Stimulated activated CD4-positive, alpha-beta T cell treated with anti-CD3 and anti-CD28 coated beads, Interleukin-15, amount 100 ng/mL, for 1 hour (primary cell): ENCODE results near the gene WAS.
A peak's percentile ranks its signal among the peaks of the same experiment; 100 is the strongest.

ENCODE experiments used
- DNase-seq, 2 donors: peaks; one replicate each; pipeline ENCODE4 v3.0.0-alpha.2; 2020; ENCODE audit warnings: low read depth in 1 of 2, low spot score in 1 of 2

The WAS gene

DNA sequence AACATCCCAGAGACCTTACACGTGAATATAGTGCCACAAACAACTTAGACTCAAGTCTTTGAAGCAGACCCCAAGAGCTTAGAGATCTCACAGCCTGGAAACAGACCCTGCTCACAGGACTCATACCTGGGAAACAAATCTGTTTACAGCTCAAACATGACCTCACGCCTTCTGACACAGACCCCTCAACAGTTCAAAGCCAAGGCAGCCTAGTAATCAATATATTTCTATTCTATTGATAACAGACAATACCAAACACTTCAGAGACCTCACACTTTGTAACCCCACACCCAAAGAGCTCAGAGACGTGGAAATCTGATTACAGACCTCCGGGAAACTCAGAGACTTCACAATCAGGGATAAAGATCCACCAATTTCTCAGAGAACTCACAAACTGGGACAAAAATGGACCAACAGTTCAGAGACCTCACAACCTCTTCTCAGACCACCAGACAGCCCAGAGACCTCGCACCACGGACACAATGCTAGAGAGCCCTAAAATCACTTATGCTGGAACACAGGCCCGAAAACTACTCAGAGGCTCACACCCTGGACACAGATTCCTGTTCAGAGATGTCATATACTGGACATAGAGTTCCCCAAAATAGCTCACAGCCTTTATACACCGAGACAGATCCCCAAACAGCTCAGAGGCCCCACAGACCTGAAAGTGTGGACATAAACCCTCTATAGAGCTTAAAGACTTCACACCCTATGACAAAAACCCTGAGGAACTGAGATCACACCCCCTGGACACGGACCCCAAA lies 27.7 kb downstream of the WAS start:
- no peak for DNase-seq

DNA sequence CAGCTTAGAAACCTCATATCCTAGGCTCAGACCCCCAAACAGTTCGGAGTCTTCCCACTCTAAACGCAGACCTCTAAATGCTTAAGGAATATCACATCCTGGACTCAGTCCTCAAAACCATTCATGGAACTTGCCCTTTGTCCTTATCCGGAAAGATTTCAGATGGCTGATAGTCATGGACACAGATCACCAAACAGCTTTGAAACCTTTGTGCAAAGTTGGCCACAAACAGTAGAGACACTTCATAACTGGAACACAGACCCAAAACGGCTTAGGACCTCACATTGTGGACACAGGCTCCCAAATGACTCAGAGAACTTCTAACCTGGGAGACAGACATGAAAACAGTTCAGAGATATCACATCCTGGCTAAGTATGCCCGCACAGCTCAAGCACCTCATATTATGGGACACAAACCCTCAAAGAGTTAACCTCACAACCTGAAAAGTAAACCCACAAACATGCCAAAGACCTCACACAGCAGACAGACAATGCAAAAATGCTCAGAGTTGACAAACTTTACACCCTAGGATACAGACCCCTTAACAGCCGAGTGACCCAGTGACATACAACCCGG lies 28.4 kb downstream of the WAS start:
- DNase-seq: no peak

DNA sequence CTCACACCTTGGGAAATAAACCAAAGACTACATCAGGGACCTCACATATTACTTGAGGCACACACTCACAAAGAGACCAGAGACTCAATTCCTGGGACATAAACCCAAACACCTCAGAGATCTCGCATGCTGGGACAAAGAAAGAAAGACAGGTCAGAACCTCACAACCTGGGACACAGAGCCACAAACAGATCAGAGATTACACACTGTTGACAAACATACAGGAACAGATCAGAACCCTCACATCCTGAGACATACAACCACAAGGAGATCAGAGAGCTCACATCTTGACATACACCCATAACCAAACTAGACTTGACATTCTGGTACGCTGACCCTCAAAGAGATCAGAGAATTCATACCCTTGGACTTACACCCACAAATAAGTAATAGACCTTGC lies 30.2 kb downstream of the WAS start:
- no peak for DNase-seq

DNA sequence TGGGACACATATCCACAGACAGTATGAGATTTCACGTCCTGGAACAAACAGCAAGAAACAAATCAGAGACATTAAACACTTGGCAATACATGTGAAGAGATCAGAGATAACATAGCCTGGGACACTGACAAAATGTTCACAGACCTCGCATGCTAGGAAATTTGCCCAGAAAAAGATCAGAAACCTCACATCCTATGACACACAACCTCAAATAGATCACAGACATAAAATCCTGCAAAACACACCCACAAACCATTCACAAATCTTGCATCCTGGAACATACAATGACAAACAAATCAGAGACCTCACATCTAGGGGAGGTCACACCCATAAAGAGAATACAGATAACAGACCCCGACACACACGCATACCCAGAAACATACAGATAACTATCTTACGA lies 31.0 kb downstream of the WAS start:
- DNase-seq: no peak

DNA sequence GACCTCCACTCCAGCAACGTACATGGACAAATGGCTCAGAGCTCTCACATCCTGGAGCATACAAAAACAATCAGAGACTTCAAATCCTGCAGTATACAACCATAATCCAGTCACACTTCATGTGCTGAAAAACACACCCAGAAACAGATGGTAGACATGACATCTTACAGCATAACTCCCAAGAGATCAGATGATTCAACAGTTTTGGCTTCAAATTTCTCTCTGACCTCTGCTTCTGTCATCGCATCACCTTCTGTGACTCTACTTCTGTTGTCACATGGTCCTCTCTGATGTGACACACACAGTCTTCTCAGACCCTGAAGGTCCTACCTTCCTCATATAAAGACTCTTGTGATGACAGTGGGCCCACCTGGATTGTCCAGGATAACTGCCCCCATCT lies 31.5 kb downstream of the WAS start:
- DNase-seq: no peak

DNA sequence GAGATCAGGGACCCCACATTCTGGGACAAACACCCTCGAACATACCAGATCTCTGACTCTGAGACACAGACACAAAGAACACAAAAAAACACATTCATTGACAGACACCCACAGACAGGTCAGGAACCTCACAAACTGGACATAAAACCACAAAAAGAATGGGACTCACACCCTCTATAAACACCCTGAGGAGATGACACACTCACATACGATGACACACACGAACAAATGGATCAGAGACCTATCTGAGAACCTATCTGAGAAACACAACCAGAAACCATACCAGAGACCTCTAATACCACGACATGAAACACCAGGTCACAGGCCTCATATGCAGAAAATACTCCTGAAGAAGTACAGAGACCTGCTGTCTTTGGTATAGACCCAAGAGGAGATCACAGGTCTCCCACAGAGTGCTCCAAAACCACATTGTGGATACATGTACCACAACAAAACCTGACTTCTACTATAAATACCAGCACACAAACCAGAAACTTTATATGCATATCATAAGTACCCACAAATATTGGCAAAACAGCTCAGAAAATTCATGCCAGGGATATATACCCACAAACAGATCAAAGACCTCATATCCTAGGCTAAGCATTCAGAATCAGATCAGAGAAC lies 32.4 kb downstream of the WAS start:
- DNase-seq: no peak

DNA sequence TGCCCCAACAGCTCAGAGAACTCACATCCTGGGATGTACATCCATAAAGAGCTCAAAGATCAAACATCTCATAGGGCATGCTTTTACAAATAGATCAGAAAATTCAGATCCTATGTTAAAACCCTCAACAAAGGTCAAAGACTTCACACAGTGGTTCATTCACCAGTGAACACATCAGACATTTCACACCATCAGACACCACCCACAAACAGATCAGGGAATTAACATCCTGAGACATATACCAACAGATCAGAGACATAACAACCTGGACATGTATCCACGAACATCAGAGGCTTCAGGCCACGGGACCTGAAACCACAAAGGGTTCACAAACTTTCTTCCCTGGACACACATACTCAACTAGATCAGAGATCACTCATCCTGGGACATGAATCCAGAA lies 36.4 kb downstream of the WAS start:
- no peak for DNase-seq

DNA sequence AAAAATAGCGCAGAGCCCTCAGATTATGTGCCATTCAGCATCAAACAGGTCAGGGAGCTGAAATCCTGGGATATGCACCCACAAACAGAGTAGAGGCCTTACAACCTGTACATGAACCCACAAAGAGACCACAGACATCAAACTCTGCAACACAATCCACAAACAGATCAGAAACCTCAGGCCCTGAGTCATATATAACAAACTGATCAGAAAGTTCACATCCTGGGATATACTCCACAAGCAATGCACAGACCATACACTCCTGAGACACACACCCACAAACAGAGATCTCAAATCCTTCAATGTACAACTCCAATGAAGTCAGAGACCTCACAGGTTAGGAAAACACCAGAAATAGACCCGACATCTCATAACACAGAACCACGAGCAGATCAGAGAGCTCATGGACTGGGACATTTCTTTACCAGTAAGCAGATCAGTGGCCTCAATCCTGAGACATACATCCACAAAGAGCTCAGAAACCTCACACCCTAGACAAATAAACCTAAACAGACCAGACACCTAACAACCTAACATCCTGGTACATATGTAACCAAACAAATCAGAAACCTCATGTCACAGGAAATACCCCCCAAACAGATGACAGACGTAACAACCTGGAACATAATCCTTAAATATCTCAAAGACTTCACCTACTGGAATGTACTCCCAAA lies 37.1 kb downstream of the WAS start:
- no peak for DNase-seq

DNA sequence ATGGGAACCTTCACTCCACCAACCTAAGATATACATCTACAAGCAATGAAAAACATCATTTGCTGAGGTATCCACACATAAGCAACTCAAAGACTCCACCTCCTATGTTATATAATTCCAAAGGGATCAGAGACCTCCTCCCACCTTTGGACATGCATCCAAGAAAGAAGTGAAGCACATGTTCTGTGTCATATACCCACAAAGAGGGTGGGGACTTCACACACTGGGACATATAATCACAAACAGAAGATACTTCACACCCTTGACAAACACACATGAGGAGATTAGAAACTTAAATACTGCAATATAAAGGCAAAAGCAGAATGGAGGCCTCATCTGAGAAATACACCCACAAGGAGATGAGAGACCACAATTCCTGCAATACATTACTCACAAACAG lies 38.3 kb downstream of the WAS start:
- DNase-seq: no peak

DNA sequence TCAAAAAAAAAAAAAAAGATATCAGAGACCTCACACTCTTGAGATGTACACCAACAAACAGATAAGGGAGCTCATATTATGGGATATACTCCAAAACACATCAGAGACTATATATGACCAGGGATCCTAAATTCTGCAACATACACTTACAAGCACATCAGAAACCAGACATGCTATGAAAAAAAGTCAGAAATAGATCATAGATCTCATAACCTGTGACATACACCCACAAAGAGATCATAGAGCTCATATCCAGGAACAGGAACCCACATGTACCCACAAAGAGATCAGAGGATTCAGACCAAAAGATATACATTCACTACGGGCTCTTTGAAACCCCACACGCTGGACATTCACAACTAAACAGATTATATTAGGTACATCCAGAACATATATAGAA lies 43.0 kb downstream of the WAS start:
- DNase-seq: no peak

DNA sequence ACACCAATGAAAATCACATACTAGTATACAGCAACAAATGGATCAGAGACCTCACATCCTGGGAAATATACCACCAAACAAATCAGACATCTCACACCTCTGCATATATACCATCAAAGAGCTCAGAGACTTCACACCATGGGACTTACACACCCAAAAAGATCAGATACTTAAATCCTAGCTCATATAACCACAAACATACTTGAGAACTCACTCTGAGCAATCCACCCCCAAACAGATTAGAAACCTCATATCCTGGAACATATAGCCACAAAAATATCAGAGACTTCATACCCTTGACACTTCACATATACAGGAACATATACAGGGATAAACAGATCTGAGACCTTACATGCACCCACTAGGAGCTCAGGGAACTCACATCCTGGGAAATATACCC lies 45.1 kb downstream of the WAS start:
- DNase-seq: no peak

DNA sequence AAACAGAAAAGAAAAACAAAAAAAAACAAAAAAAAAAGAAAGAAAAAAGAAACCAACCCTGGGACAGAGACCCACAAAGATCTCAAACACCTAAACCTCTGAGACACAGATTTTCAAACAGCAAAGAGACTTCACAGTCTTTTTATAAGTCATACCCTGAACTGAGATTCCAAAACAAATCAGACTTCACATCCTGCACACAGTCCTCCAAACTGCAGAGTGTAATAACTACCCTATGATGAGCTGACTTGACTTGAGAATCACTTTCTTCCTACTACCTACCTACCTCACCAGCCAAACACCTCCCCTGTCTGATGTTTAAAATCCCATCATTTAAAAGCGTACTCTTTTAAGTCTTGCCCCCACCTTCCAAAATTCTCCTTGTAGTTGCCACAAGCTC lies 52.7 kb downstream of the WAS start:
- no peak for DNase-seq

DNA sequence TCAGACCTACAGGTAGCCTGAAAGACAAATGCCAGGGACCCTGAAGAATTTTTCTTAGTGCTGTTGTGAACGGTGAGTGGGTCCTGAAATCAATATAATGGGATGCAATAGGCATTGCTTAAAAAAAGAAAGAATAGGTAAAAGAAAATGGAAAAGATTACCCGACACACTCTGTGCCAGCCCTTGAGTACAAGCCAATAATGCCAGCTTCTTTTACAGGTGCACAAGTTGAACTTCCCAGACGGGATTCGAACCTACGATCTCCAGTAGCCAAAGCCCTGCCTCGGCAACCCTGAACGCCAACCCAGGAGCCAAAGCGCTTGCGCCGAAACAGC lies 53.2 kb downstream of the WAS start:
- no peak for DNase-seq

DNA sequence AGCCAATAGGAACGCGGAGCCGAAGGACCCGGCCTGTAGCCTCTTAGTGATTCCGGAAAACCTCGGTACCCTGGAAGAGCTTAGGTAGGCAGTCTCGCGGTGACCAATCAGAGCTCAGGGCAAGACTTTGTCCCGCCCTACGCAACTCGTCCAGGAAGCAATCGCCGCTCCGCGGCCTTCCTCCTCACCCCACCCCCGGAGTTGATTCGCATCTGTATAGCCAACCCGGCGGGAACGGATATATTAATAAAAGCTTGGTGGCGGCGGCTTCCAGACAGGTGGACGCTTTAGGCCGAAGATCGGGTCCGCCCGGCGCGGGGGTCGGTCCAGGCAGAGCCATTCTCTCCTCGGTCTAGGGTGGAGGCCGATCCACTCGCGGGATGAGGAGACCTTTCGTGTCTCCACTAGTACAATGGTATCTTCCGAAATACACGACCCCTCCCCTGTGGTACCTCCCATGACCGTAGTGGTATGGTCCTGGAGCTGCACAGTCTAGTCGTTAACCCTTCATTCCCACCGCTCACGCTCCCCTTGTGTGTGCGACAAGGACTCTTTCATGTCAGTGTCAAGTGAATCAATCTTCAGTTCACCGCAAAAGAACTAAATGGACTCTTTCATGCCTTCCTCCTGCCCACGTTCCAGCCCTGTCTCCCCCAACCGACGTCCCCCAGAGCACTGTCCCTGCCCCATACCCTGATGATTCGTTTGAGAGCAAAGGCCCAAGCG lies 53.8 kb downstream of the WAS start:
- DNase-seq: peak; percentile 69

DNA sequence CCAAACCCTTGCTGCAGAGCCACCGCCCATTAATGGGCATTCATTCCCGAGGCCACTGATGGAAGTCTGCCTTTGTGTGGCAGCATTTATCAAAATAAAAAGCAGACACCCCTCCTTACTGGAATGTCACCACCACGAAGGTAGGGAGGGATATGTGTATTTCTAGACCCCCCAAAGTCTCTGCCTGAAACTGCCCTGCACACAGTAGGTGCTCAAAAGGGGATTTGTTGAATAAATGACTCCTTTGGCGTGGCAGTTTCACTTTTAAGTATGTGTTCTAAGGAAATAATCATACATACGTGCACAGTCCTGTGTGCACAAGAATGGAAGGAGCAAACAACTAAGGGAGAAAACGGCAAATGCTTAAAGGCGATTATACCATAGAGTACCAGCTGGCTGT lies 54.3 kb downstream of the WAS start:
- DNase-seq: no peak
